ENCODE measurements around the gene DENND6A.
"Not testable (repeated sequence)": the region's sequence is repeated elsewhere in the genome, so short reads cannot be mapped to it uniquely, and the experiment has no call there.

DENND6A gene

GRCh38 chr3:57624801-57625200 is 68.1 kb downstream of the DENND6A start:
- no peak for DNase-seq

DNA sequence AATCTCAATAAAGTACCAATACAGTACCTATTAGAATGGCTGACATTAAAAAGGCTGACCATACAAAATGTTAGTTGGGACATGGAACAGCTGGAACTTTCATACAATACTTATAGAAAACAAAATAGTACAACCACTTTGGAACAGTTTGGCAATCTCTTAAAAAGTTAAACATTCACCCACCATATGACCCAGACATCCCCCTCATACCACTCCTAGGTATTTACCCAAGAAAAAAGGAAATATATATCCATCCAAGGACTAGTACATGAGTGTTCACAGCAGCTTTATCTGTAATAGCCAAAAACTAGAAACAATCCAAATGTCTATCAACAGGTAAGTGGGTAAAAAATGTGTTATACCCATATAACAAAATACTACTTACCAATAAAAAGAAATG is 70.5 kb downstream of the DENND6A start:
- DNase-seq, result no peak

GRCh38 chr3:57617739-57618138 is 75.1 kb downstream of the DENND6A start:
- no peak for DNase-seq

DNA sequence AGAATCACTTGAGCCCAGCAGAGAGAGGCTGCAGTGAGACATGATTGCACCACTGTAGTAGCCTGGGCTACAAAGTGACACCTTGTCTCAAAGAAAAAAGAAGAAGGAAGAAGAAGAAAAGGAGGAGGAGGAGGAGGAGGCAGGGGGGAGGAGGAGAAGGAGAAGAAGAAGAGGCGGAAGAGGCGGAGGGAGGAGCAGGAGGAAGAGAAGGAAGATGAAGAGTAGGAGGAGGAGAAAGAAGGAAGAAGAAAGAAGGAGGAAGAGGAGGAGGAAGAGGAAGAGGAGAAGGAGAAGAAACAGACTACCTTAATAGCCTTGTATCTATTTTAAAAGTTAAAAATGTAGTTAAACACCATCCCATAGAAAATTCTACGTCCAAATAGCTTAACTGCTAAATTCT is 76.6 kb downstream of the DENND6A start:
- no peak for DNase-seq

DNA sequence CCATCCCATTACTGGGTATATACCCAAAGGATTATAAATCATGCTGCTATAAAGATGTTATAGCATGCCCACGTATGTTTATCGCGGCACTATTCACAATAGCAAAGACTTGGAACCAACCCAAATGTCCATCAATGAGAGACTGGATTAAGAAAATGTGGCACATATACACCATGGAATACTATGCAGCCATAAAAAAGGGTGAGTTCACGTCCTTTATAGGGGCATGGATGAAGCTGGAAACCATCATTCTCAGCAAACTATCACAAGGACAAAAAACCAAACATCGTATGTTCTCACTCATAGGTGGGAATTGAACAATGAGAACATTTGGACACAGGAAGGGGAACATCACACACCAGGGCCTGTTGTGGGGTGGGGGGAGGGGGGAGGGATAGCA is 81.0 kb downstream of the DENND6A start:
- not testable (repeated sequence) for DNase-seq

DNA sequence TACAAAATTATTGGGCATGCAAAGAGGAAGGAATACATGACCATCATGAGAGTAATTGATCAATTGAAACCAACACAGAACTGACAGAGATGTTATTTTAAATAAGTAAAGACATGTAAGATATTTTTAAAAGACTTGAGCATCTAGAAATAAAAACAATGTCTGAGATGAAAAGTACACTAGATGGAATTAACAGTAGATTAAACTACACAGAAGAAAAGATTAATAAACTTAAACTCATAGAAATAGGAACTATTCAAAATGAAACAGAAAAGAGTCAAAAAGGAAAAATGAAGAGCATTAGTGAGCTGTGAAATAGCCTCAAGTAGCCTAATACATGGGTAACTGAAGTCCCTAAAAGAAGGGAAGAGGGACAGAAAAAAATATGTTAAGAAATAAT is 87.2 kb downstream of the DENND6A start:
- DNase-seq, result no peak

- DNase-seq, result no peak
These were observed 87.9 kb downstream of the DENND6A start for GRCh38 chr3:57604971-57605370.

GRCh38 chr3:57600195-57600594 is 92.7 kb downstream of the DENND6A start:
- DNase-seq, result no peak

GRCh38 chr3:57598765-57599360 is 94.0 kb downstream of the DENND6A start:
- no peak for DNase-seq

GRCh38 chr3:57597127-57597923 is 95.6 kb downstream of the DENND6A start, which contains the start of gene ARF4:
Gene ARF4, minus strand, starts transcription at chr3:57597344. Its CDS starts 204 bp downstream, at chr3:57597140.
- DNase-seq, result peak; percentile 99

DNA sequence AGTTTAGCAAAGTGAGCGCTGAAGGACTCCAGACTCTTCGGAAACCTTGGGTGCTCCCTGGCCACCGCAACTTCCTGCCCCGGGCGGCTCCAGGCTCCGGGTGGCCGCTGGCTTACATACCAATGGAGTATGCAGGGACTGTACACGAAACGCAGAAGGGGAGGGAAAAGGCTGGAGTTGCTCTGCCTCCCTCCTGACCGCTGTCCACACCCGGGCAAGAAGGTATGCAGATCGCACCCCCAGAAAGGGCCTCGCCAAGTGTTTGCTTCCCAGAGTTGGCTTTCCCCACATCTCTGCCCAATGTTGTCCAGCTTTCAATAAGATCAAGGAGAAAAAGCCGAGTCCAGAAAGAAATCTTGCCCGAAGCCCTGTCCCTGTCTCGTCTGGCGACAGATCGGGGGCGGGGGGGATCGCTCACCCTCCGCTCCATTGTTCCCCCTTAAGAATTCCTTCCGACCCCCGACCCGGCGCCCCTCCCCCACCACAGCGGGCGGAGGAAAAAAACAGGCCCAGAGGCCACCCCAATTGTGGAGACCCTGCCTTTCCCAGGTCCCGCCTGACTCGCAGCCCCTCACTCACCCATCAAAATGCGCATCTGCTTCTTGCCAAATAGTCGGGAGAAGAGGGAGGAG is 96.3 kb downstream of the DENND6A start:
- DNase-seq, result peak; percentile 63

GRCh38 chr3:57594576-57594975 is 98.3 kb downstream of the DENND6A start:
- no peak for DNase-seq

- no peak for DNase-seq
These were observed 98.7 kb downstream of the DENND6A start for GRCh38 chr3:57594144-57594543.

GRCh38 chr3:57592306-57592705 is 100.6 kb downstream of the DENND6A start:
- DNase-seq, result no peak

GRCh38 chr3:57587905-57588304 is 105.0 kb downstream of the DENND6A start:
- no peak for DNase-seq

GRCh38 chr3:57586778-57587177 is 106.1 kb downstream of the DENND6A start:
- DNase-seq, result no peak

DNA sequence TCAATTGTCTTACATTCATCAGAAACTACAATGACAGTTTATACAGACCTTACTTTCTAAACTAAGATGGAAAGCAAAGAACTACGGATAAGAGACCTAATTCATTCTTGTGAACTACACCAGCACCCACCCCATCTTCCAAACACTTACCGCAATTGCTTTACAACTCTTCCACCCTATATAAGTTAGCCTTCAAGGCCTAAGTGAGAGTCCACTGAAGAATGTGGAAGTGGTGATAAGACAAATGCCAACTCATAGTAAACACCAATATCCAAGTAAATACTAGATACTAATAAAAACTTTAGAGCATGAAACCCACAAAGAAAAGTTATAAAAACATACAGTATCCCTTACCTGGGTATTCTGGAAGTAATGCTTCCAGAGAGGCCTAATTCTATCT is 109.3 kb downstream of the DENND6A start:
- DNase-seq, result no peak

- no peak for DNase-seq
These were observed 110.3 kb downstream of the DENND6A start for GRCh38 chr3:57582474-57583168.

- no peak for DNase-seq
These were observed 115.1 kb downstream of the DENND6A start for GRCh38 chr3:57577801-57578200.

- DNase-seq, result no peak
These were observed 116.8 kb downstream of the DENND6A start for GRCh38 chr3:57575966-57576626.

All from CD4-positive, alpha-beta T cell treated with Interleukin-17A for 4 hours (primary cell).